Fibroblast of villous mesenchyme (primary cell): ENCODE results near the gene WBP2NL. TPM values are rescaled to one million over a fixed set of nuclear protein-coding genes. Genes with fewer than 3 reads are reported as not detected.

ENCODE experiments used
- DNase-seq: peaks from one replicate; pipeline ENCODE4 v3.0.0-alpha.2; 2010; ENCODE audit warnings: low read depth
- H3K4me3 ChIP-seq: 2 replicates; pipeline ENCODE4 v1.5.1; 2011; ENCODE audit warnings: low read depth, mild to moderate bottlenecking, low read length
- CTCF ChIP-seq: IDR thresholded peaks from 2 replicates; pipeline ENCODE4 v1.5.1; 2012; ENCODE audit warnings: low read depth, mild to moderate bottlenecking, low read length; ENCODE audit not compliant: insufficient read depth
- total RNA-seq: library from RNA; depleted of rRNA; stranded (reverse); fragments of >200 nt; gene quantifications from 2 replicates; pipeline ENCODE4 v1.2.3, GENCODE V29; 2012

WBP2NL gene
- total RNA-seq, 1 donor: 0.43 TPM

- H3K4me3 ChIP-seq: no peak overlapping the region
- no peak for DNase-seq
- TF ChIP-seq CTCF: no peak
Observed at GRCh38 chr22:42025421-42025820, 26.8 kb downstream of the WBP2NL start.

GRCh38 chr22:42026705-42027104 is 28.1 kb downstream of the WBP2NL start:
- no peak overlapping the region for H3K4me3 ChIP-seq
- no peak for TF ChIP-seq CTCF
- DNase-seq: no peak

GRCh38 chr22:42033263-42034181 is 34.9 kb downstream of the WBP2NL start:
- no peak for DNase-seq
- TF ChIP-seq CTCF: no peak

GRCh38 chr22:42035256-42035655 is 36.7 kb downstream of the WBP2NL start:
- no peak overlapping the region for H3K4me3 ChIP-seq
- no peak for TF ChIP-seq CTCF
- no peak for DNase-seq

More at GRCh38 chr22:42033263-42034181, 34.9 kb downstream of the WBP2NL start:
- H3K4me3 ChIP-seq: no peak overlapping the region

GRCh38 chr22:42039271-42039670 is 40.7 kb downstream of the WBP2NL start:
- DNase-seq: no peak
- H3K4me3 ChIP-seq: no peak overlapping the region
- no peak for TF ChIP-seq CTCF

- DNase-seq: no peak
- no peak for TF ChIP-seq CTCF
- H3K4me3 ChIP-seq: no peak overlapping the region
Observed at GRCh38 chr22:42041784-42042183, 43.2 kb downstream of the WBP2NL start.
